Stimulated activated CD8-positive, alpha-beta memory T cell treated with anti-CD3 and anti-CD28 coated beads, Interleukin-4, amount 100 ng/mL, for 1 hour (primary cell): ENCODE measurements around the gene IRX3.

Experiments
- DNase-seq, 2 donors: peaks; one replicate each; pipeline ENCODE4 v3.0.0-alpha.2; 2020; ENCODE audit warnings: low read depth in 2 of 2, low spot score in 1 of 2

IRX3 gene

DNA sequence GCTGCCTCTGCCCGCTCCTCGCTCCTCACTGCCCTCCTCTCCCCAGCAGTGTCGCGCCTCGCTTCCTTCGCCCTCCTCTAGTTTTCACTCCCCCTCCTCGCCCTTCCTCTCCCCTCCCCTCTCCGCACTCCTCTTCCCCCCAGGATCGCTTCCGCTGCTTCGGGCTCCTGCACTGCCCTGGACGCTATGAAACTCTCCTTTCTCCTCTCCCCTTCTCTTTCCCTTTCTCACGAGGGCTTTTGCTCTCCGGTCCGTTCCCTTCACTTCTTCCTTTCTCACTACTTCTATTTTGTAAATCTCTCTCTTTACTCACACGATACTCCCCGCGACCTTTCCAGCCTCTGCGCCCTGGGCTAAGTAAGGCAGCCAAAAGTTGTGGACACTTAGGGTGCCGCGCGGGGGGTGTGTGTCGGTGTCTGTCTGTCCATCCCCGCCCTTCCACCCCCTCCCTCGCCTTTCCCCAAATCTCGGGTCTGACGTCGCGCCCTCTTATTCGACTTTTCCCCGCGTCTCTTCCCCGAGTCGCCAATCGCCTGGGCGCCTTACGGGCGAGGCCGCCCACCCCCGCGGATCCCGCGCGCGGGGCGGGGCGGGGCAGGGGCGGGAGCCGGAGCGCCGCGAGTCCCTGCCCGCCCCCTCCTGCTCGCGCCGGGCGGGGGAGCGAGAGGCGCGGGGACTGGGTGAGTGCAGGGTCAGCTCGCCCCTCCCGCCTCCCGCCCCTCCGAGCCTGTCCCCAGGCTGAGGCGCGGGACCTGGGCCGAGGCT is at the start of gene IRX3:
Gene IRX3 (minus strand): TSS at position 422 of the 765 bp plus-strand sequence. CDS start 737 bp downstream, outside the sequence.
- no peak for DNase-seq

DNA sequence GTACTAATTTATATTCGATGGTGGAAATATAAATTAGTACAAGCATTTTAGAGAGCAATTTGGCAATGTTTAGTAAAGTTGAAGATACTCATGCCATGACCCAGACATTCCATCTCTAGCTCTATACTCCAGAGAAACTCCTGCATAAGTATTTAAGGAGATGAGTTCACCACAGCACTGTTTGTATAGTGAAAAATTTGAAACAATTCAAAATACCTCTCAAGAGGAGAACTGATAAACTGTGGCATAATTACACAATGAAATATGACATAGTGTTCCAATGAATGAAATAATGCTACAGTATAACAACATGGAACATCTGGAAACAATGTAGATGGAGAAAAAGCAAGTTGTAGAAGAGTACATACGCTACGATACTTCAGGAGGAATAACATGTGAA is 48.6 kb upstream of the IRX3 start:
- DNase-seq: no peak

DNA sequence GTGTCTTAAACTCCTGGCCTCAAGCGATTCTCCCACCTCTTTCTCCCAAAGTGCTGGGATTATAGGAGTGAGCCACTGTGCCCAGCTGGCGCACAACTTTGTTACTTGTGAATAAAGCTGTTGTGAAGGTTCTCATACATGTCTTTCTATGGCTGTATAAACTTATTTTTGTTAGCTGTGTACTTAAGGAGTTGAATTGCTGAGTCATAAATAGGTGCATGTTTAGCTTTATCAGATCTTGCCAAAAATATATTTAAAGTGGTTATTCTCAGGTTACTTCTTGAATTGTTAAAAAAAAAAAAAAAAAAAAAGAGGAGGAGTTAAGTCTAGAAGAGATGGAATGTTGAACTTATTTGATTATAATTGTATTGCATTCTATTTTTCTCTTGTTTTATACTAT is 47.6 kb upstream of the IRX3 start:
- DNase-seq: no peak

DNA sequence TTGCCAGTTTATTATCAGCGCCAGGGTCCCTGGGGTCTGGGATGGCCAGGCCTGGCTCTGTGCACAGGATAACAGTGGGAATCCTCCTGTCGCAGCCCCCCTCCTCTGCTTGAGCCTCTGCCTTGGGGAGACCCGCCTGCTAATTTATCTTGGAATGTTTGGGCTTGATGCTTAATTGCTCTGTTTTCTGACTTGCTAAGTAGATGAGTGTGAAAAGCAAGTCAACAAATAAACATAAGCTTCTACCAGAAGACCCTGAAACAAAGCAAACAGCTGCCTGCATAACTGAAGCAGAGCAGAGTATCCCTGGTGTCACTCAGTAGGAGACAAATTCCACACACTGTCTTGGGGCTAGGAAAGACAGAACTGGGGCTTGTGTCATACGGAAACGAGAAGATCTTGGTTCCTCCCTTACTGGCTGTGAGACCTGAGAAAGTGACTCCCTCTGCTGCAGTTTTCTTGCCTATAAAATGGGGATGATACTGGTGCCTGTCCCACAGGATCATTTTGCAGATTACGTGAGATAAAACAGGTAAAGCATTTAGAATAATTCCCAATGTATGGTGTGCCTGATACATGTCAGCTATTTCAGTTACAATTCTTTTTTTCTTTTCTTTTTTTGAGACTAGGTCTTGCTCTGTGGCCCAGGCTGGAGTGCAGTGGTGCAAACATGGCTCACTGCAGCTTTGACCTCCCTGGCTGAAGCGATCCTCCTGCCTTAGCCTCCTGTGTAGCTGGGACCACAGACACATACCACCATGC is 44.8 kb upstream of the IRX3 start:
- DNase-seq: no peak

DNA sequence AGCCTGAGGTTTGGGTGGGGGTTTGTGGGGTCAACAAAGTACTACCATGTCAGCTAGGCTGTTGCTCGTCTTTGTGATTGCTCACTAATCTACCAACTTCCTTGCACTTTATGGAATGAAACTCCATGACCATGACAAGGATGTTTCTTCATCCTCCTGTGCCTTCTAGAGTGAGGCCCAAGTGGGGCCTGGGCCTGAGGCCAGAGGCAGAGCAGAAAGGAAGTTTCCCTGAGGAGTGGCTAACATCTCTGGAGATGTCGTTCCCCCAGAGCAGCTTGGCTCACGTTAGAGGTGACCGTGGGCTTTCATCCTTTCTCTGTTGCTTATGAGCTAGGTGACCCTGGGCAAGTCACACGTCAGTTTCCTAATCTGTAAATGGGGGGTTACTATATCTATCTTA is 41.0 kb upstream of the IRX3 start:
- DNase-seq: no peak

DNA sequence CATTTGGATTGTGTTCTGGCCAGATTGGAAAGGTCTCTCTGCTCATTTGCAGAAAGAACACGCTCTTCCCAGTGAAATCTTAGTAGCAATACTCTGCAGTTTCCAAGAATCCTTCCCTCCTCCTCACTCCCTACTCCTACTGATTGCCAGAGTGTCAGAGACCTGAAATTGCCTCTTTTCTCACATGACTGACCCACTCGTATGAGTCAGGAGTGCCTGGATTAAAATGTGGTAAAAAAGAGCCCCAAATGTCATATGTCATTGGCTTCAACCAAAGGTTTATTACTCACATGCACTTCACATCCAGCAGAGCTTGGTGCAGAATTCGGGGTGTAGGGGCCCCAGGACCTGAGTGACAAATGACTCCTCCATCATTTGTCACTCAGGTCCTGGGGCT is 39.7 kb upstream of the IRX3 start:
- DNase-seq: no peak

DNA sequence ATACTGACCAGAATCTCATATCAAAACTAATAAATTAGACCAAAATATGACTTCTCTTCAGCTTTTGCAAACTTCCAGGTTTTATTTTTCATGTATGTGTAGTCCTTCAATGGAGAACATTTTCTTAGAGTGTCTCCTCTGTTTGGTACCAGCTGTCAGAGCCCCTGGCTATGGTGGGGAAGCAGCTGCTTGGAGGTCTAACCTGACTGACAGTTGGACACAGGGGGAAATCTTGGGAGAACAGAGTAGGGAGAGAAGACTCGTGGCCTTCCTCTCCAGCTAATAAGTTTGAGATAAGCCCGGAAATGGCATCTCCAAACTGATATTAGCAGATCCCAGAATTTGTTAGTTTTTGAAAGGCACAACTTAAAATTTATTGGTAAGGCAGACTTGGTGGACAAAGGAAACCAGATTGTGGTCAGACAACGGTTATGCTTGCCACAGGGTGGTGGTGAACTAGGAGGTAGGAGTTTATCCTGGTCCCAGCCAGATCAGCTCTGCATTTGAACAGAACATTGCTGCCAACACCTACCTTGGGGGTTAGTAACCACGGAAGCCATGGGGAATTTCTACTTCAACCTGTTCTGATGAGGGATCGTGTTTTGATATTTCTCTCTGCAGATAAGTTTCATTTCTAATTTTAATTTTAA is 39.2 kb upstream of the IRX3 start:
- DNase-seq: no peak

DNA sequence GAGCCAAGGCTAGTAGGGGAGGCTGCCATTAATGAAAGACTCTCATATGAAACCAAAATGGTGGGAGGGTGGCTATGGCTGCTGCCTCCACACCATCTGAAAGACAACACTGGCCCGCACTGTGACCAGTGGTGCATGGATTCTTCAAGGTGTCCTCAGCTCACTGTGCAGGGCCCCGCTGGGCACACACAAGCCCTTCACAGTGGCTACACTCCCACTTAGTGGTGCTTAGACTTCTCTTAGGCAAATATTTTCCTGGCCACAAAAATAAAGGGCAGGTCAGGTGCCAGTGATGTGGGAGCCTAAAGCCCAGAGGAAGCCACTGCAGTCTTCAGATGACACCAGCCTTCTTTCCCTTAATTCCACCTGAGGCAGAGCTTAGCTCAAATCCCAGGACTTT is 38.1 kb upstream of the IRX3 start:
- DNase-seq: no peak

DNA sequence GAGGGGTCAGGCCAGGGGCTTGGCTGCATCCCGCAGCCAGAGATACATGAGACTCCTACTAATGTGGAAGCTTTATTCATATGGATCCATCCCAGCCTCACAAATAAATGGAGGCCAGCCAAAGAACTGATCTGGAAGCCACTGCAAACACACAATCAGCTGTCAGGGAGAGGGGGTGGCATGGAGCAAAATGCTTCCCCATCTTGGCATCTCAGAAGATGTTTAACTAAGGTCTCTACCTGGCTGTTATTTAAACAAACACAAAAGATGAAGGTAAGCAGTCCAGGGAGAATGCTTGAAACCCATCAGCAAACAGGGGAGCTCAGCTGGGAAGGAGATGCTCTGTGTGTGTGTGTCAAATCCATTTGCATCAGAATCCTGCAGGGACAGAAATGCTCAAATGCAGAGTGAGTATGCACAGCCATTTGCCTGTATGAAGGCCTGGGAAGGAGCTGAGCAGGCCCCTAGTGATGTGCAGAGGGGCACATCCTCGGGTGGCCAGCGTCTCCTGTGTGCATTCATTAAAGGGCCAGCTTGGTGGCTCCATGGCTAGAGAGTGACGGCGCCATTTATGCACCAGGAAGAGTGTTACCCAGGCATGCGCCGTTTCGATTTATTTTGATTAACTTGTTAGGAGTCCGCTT is 34.2 kb upstream of the IRX3 start:
- no peak for DNase-seq

DNA sequence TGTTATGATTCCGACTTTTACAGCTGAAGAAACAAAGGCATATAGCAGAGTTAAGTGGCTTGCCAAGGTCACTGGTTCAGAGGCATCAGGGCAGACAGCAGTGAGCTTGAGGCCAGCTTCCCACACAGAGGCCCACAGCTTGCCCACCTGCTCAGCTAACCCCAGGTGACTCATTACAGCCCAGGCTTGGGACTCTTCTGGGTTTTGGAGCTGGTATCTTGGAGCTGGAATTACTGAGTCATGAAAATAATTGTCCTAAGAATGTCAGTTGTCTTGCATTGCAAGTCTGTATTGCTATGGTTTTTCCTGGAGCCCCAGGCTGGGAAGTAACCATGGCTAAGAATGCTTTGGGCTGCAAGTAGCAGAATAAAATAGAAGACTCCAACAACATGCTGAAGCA is 32.4 kb upstream of the IRX3 start:
- DNase-seq: no peak

DNA sequence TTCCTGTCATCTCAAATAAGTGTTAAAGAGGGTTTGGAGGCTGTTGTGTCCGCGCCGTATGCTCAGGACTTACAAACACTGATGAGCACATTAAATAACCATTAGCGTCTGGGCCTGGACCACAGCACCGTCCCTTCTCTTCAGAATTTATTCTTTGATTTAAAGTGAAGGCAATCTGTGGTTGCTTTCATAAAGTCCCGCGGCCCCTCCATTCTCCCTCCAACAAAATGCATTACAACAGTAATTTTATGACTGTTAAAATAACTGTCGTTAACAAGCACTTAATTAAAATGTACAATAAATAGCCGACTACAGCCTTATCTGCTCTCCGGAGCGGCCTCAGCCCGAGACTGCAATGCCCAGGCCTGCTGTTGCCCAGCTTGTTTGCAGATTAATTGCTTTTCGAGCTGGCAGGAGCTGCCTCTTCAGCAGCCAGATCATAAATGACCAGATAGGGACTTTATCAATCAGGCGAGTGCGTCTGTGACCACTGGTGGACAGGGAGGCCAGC is 30.6 kb upstream of the IRX3 start:
- no peak for DNase-seq

DNA sequence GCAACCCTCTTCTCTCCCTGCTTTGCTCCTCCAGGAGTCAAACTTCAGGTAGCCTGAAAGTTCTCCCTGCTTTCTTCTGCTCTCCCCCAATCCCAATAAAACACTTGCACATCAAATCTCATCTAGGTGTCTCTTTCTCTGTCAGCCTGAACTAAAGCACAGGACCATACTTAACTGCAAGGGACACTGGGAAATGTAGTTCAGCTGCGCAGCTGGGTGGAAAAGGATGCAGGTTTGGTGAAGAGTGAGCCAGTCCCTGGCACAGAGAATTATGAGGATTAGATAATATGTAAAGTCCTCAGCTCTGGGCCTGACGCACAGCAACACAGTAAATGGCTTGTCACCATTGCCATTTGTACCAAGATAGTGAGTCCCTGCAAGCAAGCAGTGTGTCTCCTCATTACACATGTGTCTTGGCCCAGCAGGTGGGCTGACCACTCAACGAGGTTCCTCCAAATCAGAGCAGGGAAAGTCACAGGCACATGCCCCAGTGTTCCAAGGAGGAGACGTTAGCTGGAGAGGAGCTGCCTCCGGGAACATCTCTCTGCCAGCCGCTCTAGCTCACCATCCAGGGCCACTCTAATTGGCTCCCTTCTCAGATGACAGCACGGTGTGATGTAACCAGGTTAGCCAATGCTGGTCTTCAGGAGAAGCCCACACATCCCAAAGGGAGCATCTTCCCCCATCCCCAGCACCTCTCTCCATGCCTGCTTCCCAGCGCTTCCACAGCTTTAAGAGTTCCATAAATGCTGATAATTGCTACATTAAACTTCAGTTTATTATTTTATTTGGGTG is 29.7 kb upstream of the IRX3 start:
- DNase-seq: no peak

DNA sequence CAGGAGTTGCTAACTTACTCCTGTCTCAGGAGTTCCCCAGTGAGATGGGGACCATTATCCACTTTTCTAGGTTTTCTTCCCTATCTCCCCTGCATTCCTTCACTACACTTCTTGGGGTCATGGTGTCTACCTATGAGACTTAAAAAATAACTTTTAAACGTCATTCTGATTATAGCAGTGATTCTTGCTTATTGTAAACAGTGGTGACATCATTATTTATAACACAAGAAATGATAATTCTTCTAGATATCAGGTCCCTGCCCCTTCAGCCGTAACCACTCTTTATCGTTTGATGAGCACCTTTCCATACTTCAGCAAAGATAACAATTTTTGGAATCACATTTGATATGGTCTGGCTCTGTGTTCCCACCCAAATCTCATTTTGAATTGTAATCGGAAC is 27.2 kb upstream of the IRX3 start:
- DNase-seq: no peak

DNA sequence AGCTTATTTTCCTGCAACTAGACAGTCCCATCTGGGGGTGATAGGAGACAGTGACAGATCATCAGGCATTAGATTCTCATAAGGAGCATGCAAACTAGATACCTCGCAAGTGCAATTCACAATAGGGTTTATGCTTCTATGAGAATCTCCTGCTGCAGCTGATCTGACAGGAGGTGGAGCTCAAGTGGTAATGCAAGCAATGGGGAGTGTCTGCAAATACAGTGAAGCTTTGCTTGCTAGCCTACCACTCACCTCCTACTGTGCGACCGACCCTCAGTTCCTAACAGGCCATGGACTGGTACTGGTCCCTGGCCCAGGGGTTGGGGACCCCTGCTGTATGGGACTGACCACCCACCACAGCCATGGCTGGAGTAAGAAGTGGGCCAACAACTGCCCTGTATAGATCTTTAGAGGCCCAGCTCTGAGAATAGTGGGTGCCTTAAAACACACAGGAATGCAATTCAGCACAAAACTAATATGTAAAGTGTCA is 26.0 kb upstream of the IRX3 start:
- DNase-seq: no peak

DNA sequence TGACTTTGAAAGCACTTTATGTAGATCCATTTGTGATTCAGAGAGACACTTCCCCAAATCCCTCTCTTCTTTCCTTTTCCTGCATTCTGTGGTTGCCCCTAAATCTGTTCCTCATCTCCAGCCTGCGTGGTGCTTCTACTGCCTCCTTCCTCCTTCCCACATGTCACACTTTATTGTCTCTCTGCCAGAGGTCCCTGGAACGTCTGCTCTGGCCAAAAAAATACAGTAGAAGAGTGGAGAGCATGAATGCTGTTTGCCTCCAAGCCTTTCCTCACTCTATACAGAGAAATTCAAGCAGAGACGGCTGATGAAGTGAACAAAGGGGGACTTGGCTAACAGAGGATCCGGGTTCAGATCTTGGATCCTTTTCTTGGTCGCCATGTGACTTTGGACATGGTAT is 22.8 kb upstream of the IRX3 start:
- no peak for DNase-seq

DNA sequence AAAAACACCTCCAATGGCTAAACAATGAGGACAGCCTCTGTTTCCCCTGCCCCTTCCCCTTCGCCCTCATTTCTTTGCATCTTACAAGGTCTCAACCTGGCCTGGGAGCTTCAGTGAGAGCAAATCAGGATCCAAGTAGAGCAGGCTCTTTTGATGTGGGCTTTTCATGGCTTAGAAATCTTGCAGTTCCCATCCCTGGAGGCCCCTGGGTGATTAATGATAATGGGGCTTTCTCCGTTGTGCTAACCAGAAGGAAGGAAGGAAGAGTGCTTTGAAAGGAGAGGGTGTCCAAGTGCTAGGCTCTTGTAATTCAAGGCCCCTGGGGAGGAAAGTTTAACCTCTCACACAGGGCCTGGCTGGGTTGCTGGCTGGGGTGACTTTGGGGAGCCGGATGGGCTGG is 18.5 kb upstream of the IRX3 start:
- no peak for DNase-seq

DNA sequence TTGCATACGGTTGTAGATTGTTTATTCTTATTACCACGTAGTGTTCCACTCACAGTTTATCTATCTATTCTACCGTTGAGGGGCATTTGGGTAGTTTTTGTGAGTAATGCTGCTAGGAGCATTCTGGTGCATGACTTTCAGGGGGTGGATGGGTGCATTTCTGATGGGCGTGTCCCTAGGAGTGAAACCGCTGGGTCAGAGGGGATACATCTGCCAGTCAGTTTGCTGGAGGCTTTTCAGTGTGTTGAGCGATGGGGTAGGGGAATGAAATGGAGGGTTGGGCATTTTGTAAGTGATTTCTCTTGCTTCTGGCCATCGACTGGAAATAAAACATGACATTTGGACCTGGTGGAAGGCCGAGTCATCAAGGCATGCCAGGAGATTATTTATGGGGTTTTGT is 17.0 kb upstream of the IRX3 start:
- DNase-seq: no peak

DNA sequence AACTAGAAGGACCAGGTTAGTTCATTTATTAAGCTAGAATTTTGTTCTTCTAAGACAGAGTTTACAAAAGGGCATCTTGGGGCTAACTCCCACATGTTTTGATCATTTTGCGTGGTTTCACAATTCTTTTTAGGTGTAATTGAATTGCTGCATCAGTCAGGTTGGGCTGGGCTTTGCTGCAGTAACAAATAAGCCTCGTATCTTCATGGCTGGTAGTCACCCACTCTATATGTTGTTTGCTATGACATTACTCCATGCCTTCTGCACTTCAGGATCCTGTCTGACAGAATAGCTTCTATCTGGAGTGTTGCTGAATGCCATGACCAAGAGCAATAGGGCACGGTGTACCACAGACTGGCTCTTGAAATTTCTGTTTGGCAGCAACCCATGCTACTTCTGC is 10.6 kb upstream of the IRX3 start:
- DNase-seq: no peak

DNA sequence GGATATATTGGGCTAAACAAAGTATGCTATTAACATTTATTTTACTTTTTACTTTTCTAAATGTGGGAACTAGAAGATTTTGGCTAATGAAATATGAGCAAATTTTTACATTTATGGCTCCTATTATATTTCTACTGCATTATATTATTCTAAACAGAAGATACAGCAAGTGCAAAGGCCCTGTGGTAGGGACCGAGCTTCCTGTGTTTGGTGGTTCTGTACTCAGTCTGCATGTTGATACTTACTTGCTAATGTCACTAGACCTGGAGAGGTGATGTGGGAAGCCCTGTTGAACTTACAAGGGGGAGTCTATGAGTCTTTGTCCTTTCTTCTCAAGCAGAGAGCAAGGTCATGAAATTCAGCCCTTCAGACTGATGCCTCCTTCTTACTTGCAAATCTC is 10.0 kb upstream of the IRX3 start:
- no peak for DNase-seq

DNA sequence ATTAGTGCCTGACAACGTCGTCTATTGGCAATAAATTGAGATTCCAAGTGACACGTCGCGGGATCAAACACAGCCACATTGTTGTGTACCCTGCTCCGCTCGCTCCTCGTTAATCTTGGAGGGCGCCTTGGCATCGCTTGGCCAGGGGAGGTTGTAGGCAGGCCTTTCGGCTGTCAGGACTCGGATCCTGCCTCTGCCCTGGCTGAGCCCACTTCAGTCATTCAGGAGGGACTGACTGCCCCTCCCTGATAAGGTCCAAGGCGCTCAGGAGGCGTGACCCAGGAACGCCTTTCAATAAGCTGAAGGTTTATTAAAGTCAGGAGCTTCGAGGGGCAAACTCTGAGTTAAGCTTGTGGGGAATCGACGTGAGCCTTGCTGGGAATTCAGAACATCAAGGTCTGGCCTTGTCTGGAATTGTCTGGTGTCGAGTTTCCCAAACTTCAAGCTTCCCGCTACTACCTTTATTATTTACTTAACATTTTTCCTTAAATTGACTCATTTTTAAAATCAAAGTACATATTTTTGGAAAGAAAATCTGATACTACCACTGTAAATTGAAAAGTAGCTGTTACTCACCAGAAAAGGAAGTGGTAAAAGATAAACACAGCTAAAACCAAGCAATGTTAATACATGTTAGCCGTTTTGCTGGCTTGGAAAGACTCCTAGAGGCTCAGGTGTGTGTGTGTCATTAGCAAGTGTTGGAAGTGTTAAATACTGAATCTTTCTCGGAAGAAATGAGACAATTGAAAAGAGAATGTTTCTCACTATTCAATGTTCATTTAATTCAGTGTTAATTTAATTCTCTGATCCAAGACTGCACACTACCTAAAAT is 5.3 kb upstream of the IRX3 start:
- no peak for DNase-seq
